GM12873 (cell line): Measurements from ENCODE around the gene TIAM2.

Experiments
- TF ChIP-seq, protein P1 (sequence below): IDR thresholded peaks from 2 replicates; pipeline ENCODE4 v1.5.1; 2012; ENCODE audit warnings: low read depth, mild to moderate bottlenecking, moderate library complexity, low read length, control low read depth; ENCODE audit not compliant: insufficient read depth; ENCODE audit errors: missing control alignments

Gene TIAM2

DNA sequence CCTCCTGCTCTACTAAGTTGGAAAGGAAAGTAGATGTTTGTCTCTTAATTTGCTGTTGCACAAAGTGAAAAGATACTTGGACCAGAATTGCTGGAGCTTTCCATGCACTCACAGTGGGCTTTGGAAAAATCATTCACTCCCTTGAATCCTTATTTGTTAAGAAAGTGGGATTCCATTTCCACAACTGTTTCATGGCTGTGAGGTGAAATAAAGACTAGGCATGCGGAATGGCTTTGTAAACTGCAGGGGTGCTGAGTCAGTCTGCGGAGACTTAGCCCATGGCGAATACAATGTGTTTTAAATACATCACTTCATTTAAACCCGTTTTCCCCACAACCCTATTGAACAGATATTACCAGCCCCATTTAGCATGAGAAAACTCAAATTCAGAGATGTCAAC, 231.9 kb downstream of the TIAM2 start:
- TF ChIP-seq, protein P1, sequence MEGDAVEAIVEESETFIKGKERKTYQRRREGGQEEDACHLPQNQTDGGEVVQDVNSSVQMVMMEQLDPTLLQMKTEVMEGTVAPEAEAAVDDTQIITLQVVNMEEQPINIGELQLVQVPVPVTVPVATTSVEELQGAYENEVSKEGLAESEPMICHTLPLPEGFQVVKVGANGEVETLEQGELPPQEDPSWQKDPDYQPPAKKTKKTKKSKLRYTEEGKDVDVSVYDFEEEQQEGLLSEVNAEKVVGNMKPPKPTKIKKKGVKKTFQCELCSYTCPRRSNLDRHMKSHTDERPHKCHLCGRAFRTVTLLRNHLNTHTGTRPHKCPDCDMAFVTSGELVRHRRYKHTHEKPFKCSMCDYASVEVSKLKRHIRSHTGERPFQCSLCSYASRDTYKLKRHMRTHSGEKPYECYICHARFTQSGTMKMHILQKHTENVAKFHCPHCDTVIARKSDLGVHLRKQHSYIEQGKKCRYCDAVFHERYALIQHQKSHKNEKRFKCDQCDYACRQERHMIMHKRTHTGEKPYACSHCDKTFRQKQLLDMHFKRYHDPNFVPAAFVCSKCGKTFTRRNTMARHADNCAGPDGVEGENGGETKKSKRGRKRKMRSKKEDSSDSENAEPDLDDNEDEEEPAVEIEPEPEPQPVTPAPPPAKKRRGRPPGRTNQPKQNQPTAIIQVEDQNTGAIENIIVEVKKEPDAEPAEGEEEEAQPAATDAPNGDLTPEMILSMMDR = no peak

DNA sequence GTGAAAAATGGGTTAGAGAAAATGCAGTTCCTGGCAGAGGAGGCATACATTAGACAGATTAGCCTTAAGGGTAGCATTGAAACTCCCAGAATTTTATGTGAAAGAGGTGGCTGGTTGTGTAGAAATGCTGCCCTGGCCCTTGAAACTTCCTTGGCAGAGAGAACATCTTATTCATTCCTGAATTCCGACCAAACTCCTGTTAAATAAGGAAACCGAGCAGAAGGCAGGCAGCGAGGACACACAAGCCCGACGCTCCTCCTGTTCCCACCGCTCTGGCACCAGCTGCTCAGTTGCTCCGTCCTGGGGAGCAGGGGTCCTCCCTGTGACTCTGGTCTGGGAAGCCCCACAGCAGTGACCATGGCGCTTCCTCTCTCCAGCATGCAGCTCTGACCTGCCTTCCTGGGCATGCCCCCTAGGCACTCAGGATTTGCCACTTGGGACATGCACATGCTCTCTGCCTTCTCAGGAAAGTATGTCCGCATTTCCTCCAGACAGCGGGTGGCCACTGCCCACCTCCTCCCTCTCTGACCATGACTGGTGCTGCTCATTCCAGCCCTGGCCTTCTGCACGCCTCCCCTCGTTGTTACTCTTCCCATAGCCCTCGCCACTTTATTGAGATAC, 233.5 kb downstream of the TIAM2 start:
- TF ChIP-seq, protein P1 = no peak

DNA sequence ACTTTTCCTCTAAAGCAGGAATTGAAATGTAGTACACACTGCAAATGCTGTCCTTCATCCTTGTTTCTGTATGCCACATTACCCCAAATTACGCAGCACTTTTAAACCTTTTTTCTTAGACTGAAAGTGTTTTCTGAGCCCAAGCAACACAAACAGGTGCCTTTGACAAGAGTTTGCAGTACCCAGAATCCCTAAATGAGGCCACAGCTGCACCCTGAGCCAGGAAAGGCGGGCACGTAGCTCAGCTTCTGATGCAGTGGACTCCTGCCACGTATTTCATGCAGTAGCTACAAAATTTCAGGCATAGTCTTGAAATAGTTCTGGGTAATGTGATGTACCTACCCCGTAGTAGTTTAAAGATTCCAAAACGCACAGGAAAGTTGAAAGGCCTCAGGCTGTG, 237.7 kb downstream of the TIAM2 start:
- TF ChIP-seq, protein P1 = no peak

DNA sequence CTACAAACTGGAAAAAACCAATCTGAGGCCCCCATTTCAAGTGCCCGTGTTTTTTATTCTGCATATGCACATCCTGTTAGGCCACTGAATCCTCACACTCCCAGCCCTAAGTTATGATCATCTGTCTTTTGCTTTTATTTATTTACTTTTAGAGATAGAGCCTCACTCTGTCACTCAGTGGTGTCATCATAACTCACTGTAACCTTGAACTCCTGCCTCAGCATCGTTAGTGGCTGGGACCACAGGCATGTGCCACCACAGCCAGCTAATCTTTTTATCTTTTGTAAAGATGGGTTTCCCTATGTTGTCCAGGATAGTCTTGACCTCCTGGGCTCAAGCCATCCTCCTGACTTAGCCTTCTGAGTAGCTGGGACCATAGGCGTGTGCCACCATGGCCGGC, 239.1 kb downstream of the TIAM2 start:
- TF ChIP-seq, protein P1 = no peak

DNA sequence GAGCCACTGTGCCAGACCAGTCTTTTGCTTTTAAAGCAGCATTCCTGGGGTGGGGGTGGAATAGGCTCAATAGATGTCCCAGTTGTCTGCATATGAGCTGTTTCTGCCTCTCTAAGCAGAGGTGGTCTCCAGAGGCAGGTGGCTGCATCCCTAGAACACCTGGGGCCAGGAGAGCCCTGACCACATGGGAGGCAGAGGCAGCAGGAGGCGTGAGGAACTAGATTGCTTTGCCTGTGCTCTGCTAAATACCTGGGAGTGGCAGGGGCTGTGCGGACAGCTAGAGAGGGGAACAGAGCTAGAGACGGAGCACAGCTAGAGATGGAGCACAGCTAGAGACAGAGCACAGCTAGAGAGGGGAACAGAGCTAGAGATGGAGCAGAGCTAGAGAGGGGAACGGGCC, 239.6 kb downstream of the TIAM2 start:
- TF ChIP-seq, protein P1 = no peak

DNA sequence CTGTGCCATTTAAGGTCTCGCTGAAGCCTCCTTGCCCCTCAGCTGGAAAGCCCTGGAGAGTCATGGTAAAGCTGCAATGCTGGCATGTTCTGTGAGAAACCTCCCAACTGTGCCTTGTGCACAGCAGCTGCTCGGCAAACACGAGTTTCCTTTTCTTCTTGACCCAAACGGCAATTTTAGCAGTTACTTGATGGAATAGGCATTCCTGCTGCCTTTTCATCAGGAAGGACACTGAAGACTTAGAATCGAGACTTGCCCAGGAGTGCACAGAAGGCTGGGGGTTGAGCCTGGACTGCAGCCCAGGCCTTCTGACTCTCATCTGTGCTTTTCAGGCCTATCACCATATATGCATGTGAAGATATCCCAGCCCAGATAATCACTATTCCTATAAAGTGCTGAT, 240.0 kb downstream of the TIAM2 start:
- TF ChIP-seq, protein P1 = no peak

DNA sequence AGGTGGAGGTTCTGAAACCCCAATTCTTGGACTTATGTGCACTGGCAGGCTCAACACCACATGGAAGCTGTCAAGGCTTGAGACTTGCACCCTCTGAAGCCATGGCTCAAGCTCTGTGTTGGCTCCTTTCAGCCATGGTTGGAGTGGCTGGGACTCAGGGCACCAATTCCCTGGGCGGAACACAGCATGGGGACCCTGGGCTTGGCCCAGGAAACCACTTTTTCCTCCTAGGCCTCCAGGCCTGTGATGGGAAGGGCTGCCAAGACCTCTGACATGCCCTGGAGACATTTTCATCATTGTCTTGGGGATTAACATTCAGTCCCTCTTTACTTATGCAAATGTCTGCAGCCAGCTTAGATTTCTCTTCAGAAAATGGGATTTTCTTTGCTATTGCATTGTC, 242.5 kb downstream of the TIAM2 start:
- TF ChIP-seq, protein P1 = no peak
